GM18873 (cell line): ENCODE measurements around the gene TAF3.

Experiments
- ATAC-seq: cut with Tn5 transposase; IDR thresholded peaks from one replicate; pipeline ENCODE4 v1.9.1; 2021; ENCODE audit warnings: mild to moderate bottlenecking, moderate library complexity, moderate number of reproducible peaks; ENCODE audit not compliant: unreplicated experiment, low FRiP score

TAF3 gene

DNA sequence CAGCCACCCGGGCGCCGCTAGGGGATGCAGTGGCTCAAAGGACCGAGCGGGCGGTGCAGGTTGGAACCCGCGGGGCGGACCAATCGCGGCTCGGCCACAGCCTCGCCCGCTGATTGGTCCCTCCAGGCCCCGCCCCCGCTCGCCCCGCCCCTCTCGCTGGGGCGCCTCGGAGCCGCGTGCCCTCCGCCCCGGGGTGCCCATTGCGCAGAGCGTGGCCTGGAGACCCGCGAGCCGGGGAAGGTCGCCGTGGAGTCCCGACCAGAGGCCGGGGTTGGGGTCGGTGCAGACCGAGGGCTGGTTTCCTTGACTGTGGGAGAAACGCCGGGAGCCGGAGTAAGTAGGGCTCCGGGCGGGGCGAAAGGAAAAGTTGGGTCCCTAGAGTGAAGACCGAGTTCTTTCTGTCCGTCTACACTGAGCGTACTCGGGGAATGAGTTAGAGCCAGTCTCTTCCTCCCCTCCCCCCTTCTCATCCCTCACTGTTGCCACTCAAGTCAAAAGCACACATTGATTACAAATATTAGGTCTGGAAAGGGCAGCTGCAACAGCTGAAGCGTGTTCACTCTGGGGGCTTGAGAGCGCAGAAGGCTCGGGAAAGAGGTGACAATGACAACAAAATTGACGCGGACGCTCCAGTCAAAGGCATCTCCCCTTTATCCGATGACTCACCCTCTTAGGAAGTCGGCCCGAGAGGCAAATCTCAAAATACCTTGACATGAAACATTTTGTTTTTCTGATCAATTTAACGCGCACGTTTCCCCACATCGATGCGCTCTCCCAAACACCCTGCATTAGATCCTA is 235.3 kb downstream of the TAF3 start:
- ATAC-seq, result peak; percentile 46

DNA sequence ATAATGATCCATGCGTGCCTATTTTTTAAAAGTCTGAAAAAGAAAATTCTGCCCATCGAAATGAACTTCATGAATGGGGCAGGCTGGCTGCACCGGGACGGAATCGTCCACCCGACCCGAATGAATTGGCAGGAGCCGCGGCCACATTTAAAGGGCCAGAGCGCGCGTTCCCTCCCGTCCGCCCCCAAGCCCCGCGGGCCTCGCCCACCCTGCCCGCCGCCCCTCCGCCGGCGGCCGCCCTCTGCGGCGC is 235.9 kb downstream of the TAF3 start:
- ATAC-seq, result no peak

DNA sequence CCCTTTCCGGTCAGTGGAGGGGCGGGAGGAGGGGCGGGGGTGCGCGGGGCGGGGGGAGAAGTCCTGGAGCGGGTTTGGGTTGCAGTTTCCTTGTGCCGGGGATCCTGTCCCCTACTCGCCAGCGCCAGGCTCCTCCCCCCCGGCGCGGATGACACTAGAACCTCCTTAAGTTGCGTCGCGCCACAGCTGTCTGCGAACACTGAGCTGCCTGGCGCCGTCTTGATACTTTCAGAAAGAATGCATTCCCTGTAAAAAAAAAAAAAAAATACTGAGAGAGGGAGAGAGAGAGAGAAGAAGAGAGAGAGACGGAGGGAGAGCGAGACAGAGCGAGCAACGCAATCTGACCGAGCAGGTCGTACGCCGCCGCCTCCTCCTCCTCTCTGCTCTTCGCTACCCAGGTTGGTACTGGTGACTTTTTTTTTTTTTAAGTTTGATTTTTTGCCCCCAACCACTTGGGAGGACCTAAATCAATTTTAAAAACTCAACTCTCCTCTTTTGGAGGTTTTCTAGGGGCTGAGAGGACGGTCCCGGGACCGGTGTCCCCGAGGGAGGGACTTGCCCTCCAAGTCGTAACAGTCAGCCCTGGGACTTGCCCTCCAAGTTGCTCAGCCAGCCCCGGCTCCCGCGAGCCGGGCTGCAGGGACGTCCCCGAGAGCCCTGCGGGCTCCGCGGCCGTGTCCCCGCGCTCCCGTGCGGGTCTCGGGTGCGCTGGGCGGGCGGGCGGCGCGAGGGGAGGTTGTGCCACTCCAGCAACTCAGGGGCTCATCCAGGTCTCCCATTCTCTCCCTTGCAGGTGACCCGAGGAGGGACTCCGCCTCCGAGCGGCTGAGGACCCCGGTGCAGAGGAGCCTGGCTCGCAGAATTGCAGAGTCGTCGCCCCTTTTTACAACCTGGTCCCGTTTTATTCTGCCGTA is 236.4 kb downstream of the TAF3 start, which contains the start of gene GATA3:
TSS of gene GATA3 (plus strand) at position 195 of the 914 bp plus-strand sequence. CDS start 968 bp downstream, outside the sequence.
- ATAC-seq, result no peak

DNA sequence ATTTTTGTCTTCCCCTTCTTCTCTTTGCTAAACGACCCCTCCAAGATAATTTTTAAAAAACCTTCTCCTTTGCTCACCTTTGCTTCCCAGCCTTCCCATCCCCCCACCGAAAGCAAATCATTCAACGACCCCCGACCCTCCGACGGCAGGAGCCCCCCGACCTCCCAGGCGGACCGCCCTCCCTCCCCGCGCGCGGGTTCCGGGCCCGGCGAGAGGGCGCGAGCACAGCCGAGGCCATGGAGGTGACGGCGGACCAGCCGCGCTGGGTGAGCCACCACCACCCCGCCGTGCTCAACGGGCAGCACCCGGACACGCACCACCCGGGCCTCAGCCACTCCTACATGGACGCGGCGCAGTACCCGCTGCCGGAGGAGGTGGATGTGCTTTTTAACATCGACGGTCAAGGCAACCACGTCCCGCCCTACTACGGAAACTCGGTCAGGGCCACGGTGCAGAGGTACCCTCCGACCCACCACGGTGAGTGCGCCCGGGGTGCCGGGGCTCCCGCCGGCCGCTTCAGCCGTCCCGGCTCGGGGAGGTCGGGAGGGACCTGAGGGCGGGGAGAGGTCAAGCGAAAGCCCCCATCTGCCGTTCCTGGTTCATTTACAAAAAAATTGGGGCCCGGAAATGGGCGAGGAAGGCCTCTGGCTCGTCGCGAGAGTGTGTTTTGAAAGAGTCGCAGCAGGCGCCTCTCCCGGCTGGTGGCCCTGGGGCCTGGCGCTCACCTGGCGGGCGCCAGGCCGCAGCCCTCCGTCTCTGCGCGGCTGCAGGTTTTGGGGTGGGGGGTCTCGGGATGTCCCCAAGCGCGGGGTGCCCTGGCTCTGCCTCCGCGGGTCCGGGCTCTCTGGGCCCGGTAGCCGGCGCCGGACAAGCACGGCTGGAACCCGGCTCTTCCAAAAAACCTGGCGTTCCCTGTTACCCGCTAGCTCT is 237.4 kb downstream of the TAF3 start:
- ATAC-seq, result no peak

DNA sequence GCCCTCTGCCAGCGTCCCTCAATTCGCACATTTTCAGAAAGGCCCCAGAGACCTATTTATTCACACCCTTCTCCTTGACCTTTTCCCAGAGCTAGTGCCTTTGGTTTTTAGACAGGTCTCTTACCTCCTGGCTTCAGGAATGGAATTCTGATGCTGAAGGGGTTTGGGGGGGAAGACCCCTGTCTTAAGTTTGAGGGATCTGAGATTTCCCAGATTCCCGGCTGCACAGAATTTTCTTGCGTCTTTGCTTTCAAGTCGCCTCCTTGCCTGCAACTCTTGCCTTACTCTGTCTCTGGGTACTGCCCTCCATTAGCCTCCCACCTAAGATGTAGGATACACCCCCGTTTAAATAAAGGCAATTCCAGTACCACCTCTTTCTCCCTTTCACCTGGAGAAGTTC is 238.1 kb downstream of the TAF3 start:
- no peak for ATAC-seq

DNA sequence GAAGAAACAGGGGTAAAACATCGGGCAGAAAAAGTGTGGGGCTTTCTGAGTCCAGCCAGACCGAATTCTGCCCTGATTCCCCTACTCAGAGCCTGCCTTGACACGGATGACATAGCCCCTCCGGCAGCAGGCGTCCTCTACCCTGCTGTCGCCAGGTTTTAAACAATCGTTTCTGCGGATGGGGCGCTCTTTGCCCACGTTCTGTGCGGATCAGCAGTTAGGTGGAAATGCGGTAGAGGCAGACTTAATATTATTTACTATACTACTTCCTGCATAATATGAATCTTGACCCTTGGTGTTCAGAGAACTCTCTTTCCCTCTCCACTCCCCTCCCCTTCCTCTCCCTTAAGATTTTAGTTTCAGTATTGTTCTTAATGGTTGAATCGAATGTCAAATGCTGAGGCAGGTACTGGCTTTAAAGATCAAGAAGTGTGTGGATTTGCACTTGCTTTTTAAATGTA is 238.6 kb downstream of the TAF3 start:
- peak; percentile 37 for ATAC-seq

DNA sequence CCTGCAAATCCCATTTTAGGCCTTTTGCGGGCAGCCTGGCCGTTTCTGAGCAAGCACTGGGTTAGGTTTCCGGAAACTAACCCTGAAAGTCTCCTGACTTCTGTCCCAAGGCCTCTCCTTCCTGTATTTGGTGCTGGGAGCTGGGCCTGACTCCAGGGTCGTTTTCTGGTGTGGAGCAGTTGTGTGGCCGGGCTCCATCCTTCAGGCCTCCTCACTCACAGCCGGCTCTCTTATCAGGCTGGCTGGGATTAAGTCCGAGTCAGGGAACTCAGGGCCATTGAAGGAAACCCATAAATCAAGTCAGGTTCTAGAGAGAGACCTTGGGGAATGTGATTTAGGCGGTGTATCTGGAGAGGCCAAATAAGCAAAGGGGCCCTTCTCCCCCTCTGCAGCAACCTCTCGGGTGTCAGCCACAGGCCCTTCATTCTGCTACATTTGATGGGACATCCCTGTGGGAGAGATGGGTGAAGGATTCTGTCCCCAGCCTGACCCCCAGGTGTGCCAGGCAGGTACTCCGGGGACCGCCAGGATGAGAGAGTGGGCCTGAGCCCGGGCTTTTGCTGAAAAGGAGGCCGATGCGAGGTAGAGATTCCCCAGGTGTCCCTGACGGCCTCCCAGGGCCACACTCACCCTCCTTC is 239.4 kb downstream of the TAF3 start:
- ATAC-seq, result no peak

DNA sequence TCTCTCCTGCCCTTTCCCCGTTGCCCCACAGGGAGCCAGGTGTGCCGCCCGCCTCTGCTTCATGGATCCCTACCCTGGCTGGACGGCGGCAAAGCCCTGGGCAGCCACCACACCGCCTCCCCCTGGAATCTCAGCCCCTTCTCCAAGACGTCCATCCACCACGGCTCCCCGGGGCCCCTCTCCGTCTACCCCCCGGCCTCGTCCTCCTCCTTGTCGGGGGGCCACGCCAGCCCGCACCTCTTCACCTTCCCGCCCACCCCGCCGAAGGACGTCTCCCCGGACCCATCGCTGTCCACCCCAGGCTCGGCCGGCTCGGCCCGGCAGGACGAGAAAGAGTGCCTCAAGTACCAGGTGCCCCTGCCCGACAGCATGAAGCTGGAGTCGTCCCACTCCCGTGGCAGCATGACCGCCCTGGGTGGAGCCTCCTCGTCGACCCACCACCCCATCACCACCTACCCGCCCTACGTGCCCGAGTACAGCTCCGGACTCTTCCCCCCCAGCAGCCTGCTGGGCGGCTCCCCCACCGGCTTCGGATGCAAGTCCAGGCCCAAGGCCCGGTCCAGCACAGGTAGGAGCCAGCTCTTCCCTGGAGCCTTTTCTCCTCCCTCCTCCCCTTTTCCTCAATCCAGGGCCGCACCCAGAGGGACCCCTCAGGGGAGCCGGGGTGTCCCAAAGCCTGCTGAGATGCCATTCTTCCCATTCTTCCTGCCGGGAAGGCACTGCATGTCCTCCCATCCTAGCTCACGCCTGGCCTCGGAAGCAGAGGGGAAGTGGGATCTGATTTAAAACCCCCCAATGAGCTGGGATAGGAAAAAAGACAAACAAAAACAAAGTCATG is 240.2 kb downstream of the TAF3 start:
- no peak for ATAC-seq

DNA sequence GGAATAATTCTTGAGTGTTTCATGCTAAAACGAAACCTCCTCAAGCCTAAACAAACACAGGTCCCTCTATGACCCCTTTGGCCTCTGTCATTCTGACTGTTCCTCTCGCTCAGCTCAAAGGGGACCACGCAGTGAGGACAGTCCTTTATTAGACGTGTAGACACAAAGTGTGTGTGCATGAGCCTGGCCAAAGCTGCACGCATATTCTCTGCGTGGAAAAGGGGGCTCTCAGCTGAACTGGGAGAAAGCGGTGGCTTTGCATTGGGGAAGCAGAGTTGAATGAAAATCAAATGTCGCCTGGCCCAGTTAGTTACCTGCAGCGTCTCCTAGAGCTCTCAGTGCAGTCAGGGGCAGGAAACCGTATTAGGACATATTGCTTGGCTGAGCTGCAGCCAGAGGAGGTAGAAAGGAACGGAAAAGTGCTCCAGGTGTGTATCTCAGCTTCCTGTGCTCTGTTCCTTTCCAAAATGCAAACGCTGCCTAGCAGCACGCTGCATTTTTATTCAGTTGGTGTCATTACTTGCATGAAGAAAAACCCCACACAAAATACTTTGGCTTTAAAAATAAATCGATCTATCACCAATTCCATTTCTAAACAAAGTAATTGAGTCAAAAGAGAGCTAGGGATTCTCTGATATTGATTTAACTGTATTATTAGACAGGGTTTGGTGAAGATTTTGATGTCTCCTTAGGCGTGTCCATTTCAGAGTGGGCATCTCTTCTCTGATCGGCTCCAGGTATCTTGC is 241.1 kb downstream of the TAF3 start:
- ATAC-seq, result no peak

DNA sequence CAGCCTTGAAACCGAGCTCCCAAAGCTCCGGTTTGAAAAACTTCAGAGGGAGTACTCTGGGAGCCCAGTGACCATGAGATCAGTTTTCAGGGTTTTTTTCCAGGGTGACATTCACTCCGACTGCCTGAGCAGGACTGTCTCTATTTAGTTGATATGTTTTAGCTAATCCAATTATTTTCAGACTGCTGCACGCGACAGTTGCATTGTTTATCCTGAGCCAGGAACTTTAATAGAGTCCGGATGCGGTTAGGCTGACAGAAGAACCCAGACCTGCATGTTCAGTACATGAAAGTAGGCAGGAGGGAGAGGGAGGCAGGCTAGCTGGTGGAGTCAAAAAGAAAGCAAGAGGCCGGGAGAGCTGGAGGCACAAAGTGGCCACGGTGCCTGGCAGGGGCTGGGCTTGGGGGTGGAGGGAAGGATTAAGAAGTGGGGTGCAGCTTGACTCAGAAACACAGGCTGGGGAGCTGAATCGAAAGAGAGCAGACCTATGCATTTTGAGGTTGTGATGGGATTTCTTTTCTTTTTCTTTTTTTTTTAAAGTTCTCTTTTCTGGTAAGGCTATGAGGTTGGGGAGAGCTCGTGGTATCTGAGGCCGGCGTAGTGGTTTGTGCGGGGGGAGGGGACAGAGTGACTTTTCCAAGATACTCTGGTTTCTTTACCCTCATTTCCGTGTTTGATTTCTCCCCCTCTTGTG is 241.9 kb downstream of the TAF3 start:
- no peak for ATAC-seq

DNA sequence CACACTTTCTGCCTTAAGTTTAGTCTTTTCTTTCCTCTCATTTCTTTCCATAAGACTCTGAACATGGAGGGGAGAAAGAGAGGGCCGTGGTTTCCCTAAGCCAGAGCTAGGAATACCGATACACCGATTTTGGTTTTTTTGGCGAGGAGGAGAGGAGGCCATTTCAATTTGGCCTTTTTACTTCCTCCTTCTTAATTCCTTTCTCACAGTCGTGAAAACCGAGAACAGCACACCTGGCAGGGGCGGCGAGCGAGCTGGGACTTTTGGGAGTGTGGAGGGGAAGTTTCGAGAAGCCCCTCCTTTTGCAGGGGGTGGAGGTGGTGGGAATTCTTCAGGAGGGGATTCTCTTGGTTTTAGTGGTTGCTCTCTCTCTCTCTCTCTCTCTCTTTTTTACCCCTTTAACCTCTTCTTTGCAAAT is 242.4 kb downstream of the TAF3 start:
- no peak for ATAC-seq

DNA sequence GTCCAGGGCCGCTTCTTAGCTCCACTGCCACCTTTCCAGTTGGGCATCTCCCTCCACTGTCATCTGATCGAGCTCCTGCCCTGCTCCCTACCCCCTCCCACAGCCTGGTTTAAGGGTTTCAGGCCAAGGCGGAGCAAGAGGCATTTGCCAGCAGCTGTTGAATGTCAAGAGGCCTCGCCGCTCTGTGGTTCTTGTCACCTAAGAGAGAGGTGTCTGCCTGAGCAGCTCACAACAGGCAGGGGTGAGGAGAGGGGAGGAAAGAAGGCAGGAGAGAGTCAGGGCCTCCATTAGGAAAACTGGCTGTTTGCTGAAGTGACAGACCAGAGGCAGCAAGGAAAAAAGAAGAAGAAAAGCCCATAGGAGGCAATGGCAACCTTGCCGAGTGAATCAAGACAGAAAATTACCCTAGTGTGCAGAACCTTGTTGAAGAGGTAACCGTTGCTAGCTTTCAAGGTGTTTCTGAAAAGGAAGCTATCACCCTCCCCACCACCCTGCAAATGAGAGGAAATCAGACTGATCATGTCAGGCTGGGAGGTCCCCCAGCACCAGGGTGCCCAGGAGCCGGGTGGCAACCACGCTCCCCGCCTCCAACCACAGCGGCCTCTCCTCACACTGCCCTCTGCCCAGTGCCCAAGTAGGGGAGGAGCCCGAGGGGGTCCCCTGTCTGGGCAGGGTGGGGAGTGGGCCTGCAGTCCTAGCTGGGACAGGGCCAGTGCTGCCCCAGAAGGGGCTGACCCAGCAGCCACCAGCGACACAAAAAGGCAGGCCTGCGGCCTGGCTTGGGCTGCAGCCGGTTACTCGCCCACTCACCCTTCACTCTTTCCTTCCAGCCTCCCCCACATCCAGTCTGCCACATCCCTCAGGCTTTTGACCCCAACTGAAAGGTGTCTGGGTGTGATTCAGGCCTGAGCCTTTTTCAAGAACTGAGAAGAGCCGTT is 243.2 kb downstream of the TAF3 start:
- no peak for ATAC-seq

DNA sequence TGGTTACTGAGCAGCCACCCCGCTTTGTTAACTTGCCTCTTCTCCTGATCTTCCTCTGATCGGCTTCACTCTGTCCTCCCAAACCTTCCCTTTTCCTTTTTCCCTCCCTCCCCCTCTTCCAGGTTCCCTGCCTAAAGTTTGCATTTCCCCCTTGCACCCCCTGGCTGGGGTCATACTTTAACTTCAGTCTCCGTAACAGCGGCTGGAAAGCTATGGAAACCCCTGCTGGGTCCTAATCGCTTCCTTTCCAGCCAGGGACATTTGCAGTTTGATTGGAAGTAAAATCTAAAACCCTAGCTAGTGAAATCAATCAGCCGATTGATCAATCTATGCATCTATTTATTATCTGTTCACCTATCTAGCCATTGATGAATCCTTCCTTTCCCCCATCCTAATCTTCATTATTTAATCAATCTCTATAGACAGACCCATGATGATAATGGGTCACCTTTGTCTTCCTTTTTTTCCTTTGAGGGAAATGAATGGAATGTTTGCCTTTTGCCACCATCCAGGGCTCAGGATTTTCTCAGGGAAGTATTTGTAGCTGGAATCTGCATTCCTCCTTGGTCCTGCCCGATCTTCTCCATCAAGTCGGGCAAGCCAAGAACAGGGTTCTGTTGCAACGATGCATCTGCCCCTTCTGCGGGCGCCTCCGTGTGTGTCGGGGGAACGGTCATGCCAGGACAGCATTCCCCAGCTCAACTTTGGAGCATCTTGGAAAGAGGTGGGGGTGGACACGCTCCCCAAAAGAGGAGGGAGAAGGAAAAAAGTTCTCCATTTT is 245.0 kb downstream of the TAF3 start:
- no peak for ATAC-seq

DNA sequence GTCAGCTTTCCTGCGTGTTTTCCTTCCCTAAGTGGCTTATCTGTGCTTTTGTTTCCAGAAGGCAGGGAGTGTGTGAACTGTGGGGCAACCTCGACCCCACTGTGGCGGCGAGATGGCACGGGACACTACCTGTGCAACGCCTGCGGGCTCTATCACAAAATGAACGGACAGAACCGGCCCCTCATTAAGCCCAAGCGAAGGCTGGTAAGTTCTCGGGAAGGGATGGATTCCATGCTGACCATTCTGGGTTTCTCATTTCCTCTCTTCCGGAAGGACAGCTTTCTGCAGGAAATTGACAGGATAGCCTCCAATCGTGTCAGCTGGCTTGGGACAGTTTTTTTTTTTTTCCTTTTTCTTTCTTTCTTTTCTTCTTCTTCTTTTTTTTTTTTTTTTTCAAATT is 245.6 kb downstream of the TAF3 start:
- ATAC-seq, result no peak

DNA sequence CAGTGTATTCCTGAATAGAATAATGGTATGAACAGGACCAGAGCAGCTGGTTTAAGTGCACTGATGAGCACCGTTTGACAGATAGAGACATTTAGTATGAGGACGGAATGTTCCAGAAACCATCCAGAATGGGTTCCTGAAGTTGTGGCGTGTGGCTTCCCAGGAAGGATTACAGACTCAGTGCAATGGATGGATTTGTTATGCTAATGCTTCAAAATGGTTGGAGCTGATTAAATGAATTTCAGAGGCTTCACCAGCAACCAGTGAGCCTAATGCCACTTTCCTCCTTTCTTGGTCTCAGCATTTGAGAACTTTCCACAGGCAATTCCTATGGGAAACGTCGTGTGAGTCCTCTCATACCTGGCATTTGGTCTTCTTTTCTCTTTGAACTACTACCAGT is 246.1 kb downstream of the TAF3 start:
- ATAC-seq, result no peak

DNA sequence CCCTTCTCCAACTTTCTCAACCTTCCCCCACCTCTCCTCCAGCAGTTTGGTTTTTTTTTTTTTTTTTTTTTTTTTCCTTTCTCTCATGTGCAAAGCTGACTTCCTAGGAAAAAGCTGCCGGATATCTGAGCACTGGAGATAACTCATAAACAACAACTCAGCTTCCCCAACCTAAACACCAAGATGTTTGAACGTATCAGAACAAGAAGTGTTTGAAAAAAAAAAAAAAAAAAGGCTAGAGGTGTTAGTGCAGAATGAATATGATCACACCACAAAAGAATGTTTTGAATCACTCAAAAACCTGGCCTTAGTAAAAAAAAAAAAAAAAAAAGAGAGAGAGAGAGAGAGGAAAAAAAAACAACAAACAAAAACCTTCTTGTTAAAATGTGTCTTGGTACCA is 247.3 kb downstream of the TAF3 start:
- no peak for ATAC-seq
